Kidney epithelial cell (primary cell): Measurements from ENCODE around the gene NSUN2. TPM values are rescaled to one million over a fixed set of nuclear protein-coding genes. Genes with fewer than 3 reads are reported as not detected.

ENCODE experiments used
- DNase-seq: peaks from one replicate; pipeline ENCODE4 v3.0.0-alpha.2; 2010; ENCODE audit warnings: low read depth
- H3K27me3 ChIP-seq: 2 replicates; pipeline ENCODE4 v1.6.0; 2011; ENCODE audit warnings: low read length; ENCODE audit not compliant: control insufficient read depth, insufficient read depth
- H3K36me3 ChIP-seq: 2 replicates; pipeline ENCODE4 v1.5.1; 2011; ENCODE audit warnings: low read length; ENCODE audit not compliant: control insufficient read depth, insufficient read depth
- H3K4me3 ChIP-seq: 2 replicates; pipeline ENCODE4 v1.5.1; 2011; ENCODE audit warnings: low read depth, mild to moderate bottlenecking, control low read depth, low read length
- total RNA-seq: library from RNA; depleted of rRNA; stranded (reverse); fragments of >200 nt; gene quantifications from 2 replicates; pipeline ENCODE4 v1.2.3, GENCODE V29; 2015
- TF ChIP-seq, protein P1 (sequence below): IDR thresholded peaks from 2 replicates; pipeline ENCODE4 v1.5.1; 2011; ENCODE audit warnings: mild to moderate bottlenecking, moderate library complexity, low read length, control low read depth, inconsistent platforms; ENCODE audit not compliant: insufficient read depth, poor library complexity, severe bottlenecking

The NSUN2 gene
- total RNA-seq, 1 donor from 2014 or later: 62.8 TPM

DNA sequence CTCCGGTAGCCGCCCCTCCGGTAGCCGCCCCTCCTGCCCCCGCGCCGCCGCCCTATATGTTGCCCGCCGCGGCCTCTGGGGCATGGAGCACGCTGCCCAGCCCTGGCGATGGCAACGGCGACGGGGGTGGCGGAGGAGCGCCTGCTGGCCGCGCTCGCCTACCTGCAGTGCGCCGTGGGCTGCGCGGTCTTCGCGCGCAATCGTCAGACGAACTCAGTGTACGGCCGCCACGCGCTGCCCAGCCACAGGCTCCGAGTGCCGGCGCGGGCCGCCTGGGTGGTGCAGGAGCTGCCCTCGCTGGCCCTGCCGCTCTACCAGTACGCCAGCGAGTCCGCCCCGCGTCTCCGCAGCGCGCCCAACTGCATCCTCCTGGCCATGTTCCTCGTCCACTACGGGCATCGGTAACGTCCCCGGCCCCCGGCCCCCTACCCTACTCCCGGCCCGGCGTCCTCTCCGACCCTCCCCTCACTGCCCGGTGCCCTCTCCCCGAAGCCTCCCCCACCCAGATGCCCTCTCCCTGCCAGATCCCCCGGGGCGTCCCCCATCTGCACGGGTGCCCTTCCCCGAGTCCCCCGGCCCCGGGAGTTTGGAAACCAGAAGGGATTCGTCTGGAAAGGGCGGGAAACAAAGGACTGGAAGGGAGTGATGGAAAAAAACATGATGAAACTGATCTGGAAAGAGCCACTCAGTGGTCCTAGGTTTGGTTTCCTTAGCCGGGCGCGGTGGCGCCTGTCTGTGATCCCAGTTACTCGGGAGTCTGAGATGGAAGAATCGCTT, 813 bp upstream of the NSUN2 start:
- no peak for DNase-seq
- peak overlapping the region; percentile 56 for H3K4me3 ChIP-seq
- H3K27me3 ChIP-seq: no peaks in the 10 kb centered on the region
- H3K36me3 ChIP-seq: no peaks in the 10 kb centered on the region
- TF ChIP-seq, protein P1, sequence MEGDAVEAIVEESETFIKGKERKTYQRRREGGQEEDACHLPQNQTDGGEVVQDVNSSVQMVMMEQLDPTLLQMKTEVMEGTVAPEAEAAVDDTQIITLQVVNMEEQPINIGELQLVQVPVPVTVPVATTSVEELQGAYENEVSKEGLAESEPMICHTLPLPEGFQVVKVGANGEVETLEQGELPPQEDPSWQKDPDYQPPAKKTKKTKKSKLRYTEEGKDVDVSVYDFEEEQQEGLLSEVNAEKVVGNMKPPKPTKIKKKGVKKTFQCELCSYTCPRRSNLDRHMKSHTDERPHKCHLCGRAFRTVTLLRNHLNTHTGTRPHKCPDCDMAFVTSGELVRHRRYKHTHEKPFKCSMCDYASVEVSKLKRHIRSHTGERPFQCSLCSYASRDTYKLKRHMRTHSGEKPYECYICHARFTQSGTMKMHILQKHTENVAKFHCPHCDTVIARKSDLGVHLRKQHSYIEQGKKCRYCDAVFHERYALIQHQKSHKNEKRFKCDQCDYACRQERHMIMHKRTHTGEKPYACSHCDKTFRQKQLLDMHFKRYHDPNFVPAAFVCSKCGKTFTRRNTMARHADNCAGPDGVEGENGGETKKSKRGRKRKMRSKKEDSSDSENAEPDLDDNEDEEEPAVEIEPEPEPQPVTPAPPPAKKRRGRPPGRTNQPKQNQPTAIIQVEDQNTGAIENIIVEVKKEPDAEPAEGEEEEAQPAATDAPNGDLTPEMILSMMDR: no peak

DNA sequence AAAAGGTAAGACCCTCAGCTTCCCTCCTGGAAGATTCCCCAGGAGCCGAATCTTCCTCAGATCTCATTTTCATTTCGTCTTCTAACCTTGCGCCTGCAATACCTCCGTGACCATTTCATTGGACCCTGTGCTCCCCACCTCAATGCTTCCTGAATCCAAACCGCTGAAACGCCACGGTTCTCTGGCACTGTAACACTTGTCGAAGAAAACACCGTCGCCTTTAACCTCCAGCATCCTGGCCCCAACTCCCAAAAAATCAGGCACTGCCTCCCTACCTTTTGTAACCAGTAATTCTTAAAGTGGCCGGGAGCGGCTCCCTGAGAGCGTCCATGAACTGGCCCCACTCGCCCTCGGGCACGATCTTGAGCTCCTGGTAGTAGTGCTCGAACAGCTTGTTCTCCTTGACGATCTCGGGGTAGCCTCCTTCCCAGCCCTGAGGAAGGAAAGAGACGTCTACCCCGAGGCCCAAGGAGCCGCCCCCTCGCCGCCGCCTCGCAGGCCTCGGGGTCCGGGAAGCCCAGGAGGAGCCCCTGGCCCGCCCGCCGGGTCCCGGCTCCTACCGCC, 438 bp downstream of the NSUN2 start:
- H3K36me3 ChIP-seq: no peaks in the 10 kb centered on the region
- DNase-seq: no peak
- TF ChIP-seq, protein P1: no peak
- no peaks in the 10 kb centered on the region for H3K27me3 ChIP-seq
- peak overlapping the region; percentile 56 for H3K4me3 ChIP-seq

DNA sequence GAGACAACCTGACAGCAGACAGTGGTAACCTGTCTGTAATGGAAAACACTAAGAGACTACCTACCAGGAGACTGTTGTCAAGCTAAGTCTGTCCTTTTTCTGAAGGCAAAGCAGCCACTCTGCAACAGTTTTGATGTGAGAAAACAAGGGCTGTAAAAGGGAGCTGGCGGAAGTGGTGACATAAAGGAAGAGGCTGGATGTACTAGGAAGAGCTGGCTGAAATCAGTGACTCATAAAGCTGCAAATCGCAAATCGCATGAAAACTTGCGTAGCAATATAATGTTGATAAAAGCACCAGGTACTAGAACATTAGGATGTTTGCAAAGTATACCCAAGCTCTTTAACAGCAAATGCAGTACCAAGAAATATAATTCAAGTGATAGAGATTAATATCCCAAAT, 1.4 kb downstream of the NSUN2 start:
- TF ChIP-seq, protein P1: no peak
- no peak overlapping the region for H3K4me3 ChIP-seq
- no peaks in the 10 kb centered on the region for H3K27me3 ChIP-seq
- no peak for DNase-seq
- no peaks in the 10 kb centered on the region for H3K36me3 ChIP-seq

DNA sequence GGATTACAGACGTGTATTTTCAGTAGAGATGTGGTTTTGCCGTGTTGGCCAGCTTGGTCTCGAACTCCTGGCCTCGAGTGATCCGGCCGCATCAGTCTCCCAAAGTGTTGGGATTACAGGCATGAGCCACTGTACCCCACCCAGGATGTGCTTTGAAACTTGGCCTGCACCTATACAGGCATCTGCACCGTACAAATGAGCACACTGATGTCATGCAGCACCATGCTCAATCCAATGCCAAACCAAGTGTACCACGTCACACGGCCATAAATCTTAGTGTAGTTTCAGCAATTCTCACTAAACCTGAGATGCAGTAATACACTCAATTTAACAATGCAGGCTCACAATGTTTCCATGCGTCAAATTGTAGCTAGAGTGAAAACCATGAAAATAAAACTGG, 6.3 kb downstream of the NSUN2 start:
- DNase-seq: no peak
- H3K27me3 ChIP-seq: no peaks in the 10 kb centered on the region
- TF ChIP-seq, protein P1: no peak
- no peak overlapping the region for H3K4me3 ChIP-seq
- peaks cover 2% of the 10 kb centered on the region for H3K36me3 ChIP-seq

DNA sequence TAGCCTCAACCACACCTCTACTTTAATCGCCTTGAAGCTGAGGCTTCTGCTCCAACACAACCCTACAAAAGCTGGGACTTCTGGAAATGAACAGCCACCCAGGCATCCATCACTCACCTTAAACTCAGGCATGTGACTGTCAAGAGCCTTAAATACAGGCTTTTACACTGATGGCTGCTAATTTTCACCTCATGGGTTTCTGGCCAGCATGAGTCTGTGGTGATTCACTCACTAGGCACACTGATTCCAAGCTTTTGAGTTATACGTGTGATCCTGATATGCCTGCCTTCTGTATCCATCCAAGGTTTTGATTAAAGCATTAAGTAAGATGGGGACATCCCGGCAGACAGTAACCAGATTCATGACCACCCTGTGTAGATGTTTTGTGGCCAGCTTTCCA, 8.9 kb downstream of the NSUN2 start:
- Histone ChIP-seq H3K36me3 (peaks cover 4% of the 10 kb centered on the region), H3K4me3 (no peak overlapping the region), H3K27me3 (no peaks in the 10 kb centered on the region)
- DNase-seq: no peak
- TF ChIP-seq, protein P1: no peak
